GM23338 (cell line): ENCODE data around the gene KCNMA1.

ENCODE experiments used
- CREB1 ChIP-seq: fragments of 250-450 bp; sonication (Bioruptor Pico); IDR thresholded peaks from 2 replicates; pipeline ENCODE4 v1.5.0; 2020; ENCODE audit warnings: low read depth, mild to moderate bottlenecking, moderate library complexity
- EZH2 ChIP-seq: fragments of 200-600 bp; sonication (generic); IDR thresholded peaks from one replicate; pipeline ENCODE4 v1.8.0; 2017; ENCODE audit warnings: antibody characterized with exemption, mild to moderate bottlenecking, low read depth; ENCODE audit not compliant: unreplicated experiment
- EZH2phosphoT487 ChIP-seq: fragments of 200-600 bp; sonication (generic); IDR thresholded peaks from one replicate; pipeline ENCODE4 v1.8.1; 2018; ENCODE audit warnings: antibody characterized with exemption; ENCODE audit not compliant: unreplicated experiment
- POLR2AphosphoS5 ChIP-seq: IDR thresholded peaks from 2 replicates; pipeline ENCODE4 v1.6.1; 2016; ENCODE audit warnings: antibody characterized with exemption, low read depth
- ZNF331 ChIP-seq: fragments of 250-450 bp; sonication (Bioruptor Pico); IDR thresholded peaks from 2 replicates; pipeline ENCODE4 v1.5.0; 2020; ENCODE audit warnings: low read depth, mild to moderate bottlenecking, moderate library complexity
- TF ChIP-seq, protein P1 (sequence below), 2 experiments: fragments of 200-600 bp in 1 of 2; sonication (generic) in 1 of 2; conservative IDR thresholded peaks; 2 replicates each; pipeline versions ENCODE4 v1.5.1 to v1.6.1; 2016 to 2017; ENCODE audit warnings: antibody characterized with exemption in 2 of 2, low read depth in 2 of 2, mild to moderate bottlenecking in 2 of 2, moderate library complexity in 1 of 2
- TF ChIP-seq, protein P2 (sequence below): IDR thresholded peaks from one replicate; pipeline ENCODE4 v1.6.1; 2018; ENCODE audit warnings: antibody characterized with exemption; ENCODE audit not compliant: unreplicated experiment
- TF ChIP-seq, protein P3 (sequence below): fragments of 250-450 bp; sonication (Bioruptor Pico); IDR thresholded peaks from 2 replicates; pipeline ENCODE4 v1.5.0; 2020; ENCODE audit warnings: mild to moderate bottlenecking, moderate library complexity

DNA sequence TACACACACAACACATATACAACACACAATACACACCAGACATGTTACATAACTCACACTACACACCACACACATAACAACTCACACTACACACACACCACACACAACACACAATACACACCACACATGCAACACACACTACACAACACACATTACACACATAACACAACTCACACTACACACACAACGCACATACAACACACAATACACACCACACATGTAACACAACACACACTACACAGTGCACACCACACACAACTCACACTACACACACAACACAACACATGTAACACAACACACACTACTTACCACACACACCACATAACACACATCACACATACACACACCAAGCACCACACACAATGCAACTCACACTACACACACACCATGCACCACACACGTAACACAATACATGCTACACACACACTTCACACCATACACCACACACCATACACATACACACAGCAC, 166.5 kb downstream of the KCNMA1 start:
- TF ChIP-seq POLR2AphosphoS5 (no peak), EZH2 (no peak), CREB1 (no peak), EZH2phosphoT487 (no peak), ZNF331 (CRISPR knock-in tag) (no peak)
- TF ChIP-seq, protein P1, sequence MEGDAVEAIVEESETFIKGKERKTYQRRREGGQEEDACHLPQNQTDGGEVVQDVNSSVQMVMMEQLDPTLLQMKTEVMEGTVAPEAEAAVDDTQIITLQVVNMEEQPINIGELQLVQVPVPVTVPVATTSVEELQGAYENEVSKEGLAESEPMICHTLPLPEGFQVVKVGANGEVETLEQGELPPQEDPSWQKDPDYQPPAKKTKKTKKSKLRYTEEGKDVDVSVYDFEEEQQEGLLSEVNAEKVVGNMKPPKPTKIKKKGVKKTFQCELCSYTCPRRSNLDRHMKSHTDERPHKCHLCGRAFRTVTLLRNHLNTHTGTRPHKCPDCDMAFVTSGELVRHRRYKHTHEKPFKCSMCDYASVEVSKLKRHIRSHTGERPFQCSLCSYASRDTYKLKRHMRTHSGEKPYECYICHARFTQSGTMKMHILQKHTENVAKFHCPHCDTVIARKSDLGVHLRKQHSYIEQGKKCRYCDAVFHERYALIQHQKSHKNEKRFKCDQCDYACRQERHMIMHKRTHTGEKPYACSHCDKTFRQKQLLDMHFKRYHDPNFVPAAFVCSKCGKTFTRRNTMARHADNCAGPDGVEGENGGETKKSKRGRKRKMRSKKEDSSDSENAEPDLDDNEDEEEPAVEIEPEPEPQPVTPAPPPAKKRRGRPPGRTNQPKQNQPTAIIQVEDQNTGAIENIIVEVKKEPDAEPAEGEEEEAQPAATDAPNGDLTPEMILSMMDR (conservative IDR thresholded peaks at IDR 0.05; ENCODE audit: low read depth in 2 of 2), result no peak
- TF ChIP-seq, protein P2, sequence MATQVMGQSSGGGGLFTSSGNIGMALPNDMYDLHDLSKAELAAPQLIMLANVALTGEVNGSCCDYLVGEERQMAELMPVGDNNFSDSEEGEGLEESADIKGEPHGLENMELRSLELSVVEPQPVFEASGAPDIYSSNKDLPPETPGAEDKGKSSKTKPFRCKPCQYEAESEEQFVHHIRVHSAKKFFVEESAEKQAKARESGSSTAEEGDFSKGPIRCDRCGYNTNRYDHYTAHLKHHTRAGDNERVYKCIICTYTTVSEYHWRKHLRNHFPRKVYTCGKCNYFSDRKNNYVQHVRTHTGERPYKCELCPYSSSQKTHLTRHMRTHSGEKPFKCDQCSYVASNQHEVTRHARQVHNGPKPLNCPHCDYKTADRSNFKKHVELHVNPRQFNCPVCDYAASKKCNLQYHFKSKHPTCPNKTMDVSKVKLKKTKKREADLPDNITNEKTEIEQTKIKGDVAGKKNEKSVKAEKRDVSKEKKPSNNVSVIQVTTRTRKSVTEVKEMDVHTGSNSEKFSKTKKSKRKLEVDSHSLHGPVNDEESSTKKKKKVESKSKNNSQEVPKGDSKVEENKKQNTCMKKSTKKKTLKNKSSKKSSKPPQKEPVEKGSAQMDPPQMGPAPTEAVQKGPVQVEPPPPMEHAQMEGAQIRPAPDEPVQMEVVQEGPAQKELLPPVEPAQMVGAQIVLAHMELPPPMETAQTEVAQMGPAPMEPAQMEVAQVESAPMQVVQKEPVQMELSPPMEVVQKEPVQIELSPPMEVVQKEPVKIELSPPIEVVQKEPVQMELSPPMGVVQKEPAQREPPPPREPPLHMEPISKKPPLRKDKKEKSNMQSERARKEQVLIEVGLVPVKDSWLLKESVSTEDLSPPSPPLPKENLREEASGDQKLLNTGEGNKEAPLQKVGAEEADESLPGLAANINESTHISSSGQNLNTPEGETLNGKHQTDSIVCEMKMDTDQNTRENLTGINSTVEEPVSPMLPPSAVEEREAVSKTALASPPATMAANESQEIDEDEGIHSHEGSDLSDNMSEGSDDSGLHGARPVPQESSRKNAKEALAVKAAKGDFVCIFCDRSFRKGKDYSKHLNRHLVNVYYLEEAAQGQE, result no peak
- TF ChIP-seq, protein P3, sequence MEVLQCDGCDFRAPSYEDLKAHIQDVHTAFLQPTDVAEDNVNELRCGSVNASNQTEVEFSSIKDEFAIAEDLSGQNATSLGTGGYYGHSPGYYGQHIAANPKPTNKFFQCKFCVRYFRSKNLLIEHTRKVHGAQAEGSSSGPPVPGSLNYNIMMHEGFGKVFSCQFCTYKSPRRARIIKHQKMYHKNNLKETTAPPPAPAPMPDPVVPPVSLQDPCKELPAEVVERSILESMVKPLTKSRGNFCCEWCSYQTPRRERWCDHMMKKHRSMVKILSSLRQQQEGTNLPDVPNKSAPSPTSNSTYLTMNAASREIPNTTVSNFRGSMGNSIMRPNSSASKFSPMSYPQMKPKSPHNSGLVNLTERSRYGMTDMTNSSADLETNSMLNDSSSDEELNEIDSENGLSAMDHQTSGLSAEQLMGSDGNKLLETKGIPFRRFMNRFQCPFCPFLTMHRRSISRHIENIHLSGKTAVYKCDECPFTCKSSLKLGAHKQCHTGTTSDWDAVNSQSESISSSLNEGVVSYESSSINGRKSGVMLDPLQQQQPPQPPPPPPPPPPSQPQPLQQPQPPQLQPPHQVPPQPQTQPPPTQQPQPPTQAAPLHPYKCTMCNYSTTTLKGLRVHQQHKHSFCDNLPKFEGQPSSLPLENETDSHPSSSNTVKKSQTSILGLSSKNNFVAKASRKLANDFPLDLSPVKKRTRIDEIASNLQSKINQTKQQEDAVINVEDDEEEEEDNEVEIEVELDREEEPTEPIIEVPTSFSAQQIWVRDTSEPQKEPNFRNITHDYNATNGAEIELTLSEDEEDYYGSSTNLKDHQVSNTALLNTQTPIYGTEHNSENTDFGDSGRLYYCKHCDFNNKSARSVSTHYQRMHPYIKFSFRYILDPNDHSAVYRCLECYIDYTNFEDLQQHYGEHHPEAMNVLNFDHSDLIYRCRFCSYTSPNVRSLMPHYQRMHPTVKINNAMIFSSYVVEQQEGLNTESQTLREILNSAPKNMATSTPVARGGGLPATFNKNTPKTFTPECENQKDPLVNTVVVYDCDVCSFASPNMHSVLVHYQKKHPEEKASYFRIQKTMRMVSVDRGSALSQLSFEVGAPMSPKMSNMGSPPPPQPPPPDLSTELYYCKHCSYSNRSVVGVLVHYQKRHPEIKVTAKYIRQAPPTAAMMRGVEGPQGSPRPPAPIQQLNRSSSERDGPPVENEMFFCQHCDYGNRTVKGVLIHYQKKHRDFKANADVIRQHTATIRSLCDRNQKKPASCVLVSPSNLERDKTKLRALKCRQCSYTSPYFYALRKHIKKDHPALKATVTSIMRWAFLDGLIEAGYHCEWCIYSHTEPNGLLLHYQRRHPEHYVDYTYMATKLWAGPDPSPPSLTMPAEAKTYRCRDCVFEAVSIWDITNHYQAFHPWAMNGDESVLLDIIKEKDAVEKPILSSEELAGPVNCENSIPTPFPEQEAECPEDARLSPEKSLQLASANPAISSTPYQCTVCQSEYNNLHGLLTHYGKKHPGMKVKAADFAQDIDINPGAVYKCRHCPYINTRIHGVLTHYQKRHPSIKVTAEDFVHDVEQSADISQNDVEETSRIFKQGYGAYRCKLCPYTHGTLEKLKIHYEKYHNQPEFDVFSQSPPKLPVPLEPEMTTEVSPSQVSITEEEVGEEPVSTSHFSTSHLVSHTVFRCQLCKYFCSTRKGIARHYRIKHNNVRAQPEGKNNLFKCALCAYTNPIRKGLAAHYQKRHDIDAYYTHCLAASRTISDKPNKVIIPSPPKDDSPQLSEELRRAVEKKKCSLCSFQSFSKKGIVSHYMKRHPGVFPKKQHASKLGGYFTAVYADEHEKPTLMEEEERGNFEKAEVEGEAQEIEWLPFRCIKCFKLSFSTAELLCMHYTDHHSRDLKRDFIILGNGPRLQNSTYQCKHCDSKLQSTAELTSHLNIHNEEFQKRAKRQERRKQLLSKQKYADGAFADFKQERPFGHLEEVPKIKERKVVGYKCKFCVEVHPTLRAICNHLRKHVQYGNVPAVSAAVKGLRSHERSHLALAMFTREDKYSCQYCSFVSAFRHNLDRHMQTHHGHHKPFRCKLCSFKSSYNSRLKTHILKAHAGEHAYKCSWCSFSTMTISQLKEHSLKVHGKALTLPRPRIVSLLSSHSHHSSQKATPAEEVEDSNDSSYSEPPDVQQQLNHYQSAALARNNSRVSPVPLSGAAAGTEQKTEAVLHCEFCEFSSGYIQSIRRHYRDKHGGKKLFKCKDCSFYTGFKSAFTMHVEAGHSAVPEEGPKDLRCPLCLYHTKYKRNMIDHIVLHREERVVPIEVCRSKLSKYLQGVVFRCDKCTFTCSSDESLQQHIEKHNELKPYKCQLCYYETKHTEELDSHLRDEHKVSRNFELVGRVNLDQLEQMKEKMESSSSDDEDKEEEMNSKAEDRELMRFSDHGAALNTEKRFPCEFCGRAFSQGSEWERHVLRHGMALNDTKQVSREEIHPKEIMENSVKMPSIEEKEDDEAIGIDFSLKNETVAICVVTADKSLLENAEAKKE (CRISPR knock-in tag), result no peak
